NOMO-1 (cell line): Measurements from ENCODE around the gene KRT33A.
A peak's percentile ranks its signal among the peaks of the same experiment; 100 is the strongest.
"Not testable (repeated sequence)": the region's sequence is repeated elsewhere in the genome, so short reads cannot be mapped to it uniquely, and the experiment has no call there.

Source experiments
- DNase-seq, 2 experiments: peaks; one replicate each; lab custom pipeline; 2025; ENCODE audit not compliant: unreplicated experiment in 2 of 2; lab: John Stamatoyannopoulos, UW

Gene KRT33A

DNA sequence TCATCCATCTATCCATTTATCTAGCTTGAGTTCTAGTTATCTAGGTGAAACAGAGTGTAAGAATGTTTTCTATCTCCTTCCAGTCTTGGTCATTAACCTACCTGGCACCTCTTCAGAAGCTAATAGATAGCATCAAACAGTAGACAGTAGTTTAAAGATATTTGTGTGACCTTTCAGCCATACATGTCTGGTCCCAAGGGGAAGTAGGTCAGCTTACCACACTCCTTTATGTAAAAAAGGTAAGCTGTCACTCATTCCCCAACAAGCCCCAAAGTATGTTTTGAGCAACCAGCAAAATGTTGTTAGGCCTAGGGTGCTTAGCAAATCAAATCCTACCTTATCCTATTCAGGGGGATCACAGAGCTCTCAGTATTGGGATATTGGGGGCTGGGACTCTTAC is 15.4 kb upstream of the KRT33A start:
- no peak for DNase-seq

DNA sequence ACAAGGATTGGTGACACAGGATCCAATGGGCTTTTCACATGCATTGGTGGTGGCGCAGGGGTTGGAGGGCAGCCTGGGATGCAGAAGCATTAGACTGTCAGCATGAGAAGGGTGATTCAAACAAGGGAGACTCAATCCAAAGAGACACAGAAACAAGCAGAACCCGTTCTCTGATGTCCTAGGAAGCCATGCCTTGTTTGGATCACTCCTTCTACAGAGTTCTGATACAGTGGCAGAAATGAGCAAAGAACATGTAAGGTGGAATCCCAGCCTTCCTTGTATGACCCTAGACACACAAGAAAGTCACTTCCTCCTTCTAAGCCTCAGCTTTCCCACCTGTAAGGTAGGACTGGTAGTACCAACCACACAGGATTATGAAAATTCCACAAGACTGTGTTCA is 13.3 kb upstream of the KRT33A start:
- DNase-seq, result no peak

DNA sequence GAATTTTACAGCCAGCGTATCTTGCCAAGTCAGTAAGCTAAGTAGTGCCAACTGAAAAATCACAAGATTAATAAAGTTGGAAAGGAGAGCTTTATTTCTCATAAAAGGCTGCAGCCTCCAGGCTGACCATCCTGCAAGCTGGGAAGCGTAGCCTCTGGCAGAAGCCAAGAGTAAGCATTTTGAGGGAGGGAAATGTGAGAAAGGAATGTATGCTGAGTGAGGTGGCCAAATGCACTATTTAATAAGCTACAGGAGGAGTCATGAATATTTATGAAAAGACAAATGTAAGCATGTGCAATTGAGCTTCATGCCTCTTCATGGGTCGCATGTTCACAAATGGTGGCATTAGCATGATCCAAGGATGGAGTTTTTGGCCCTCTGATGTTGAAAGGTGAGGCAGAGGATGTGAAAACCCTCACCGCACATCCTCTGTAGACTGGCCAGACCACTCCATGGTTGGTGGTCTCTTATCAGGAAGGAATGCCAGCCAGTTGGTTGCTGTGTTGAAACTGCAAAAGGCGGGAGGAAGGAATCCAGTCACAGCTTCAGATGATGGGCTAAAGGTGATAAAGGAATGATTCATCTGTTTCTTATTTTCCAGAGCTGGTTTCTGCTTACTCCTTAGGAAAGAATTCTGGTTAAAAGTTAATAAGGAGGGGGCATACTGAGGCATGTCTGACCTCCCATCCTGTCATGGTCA is 9.8 kb upstream of the KRT33A start:
- DNase-seq, result no peak

DNA sequence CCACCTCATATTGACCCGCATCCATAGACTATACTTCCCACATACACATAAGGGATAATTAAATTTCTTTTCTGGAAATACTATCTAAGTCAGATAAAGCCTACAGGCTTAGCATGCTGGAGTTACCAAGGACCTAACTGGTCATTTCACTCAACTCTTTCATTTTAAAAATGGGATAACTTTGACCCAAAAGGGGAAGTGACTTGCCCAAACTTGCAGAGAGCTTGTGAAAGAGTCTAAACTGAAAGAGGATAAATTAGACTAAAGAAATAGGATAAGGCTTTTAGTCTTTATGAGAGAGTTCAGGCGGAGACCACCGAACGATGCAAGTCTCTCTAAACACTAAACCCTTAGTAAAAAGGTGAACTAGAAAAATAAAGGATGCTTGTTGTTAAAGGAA is 3.9 kb upstream of the KRT33A start:
- peak; percentile 68 to 96 for DNase-seq

DNA sequence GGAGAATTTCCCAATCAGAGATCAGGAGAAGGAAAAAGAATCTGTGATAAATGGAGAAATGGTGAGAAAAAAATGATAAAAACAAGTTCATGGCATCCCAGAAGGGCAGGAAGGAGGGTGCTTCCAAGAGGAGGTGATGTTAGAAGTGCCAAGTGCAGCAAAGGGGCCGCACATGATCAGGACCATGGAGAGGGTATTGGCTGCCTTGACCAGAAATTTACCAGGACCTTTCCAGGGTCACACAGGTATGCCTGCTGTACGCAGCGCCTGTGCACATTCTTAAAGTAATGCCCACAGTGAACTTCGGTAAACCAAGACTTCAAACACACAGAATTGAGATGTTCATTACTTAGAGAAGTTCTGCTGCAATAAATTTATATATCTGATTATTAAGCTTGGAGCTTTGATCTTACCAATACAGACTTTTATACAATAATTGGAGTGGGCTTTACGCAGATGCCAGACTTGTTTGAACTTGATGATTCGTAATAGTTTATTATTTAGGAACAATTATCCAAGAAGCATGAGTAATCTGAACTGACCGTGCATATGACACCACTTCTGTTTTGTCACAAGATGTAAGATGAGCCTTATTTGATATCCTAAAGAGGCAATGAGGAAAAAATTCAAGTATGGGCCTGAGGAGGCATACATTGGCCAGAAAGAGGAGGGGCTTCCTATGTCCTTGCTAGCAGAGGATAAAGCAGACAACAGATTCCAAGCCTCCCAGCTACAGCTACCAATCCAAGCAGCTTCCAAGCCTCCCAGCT is 2.2 kb upstream of the KRT33A start:
- no peak for DNase-seq

DNA sequence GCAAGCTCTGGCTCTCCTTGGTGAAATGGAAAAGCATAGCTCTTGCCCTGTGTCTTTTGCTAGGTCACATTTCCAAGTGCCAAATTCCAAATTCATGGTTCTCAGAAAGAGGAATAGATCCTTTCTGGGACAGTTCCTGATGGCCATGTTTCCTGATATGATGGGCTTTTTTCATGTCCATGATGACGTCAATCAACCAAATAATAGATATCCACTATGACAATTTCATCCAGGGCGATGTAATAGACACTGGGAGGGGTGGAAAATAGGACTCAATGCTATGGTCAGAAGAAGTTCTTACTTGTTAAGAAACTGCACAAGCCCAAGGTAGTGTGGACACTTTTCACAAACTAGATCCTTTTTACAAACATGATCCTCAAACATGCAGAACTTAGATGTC is 549 bp upstream of the KRT33A start:
- DNase-seq, result no peak

DNA sequence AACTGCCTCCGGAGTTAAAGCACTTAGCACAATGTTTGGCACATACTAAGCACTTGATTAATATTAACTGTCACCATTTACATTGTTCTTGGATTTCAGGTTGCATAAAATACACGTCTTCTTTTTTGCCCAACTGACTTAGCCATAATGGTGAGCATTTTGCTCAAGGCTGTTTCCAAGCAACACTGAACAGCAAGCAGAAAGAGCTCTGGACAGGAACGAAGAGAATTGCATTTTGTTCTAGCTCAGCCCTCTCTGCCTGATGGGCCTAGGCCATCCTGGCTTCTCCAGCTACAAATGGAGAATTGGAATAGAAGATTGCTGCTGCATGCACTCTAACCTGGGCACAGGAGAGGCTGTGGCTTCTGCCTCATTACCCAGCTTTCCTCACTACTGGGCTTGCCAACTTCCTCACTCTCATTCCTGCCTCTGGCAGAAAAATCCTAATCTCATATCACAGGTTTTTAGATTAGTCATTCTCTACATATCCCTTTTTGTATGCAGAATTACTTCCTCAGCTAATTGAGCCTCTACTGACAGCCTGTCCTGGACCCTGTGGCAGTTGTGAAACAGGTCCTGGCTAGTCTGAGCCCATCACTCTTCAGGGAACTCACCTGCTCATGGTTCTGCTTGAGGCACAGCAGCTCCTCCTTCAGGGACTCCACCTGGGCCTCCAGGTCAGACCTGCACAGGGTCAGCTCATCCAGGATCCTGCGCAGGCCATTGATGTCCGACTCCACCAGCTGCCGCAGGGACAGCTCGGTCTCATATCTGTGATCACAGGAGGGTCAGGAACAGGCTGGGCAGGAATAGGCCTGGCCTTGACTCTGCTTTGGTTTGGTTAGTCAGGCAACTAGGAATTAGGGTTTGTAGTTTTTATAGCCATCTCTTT is 2.5 kb downstream of the KRT33A start:
- DNase-seq, result peak; percentile 34 to 52

DNA sequence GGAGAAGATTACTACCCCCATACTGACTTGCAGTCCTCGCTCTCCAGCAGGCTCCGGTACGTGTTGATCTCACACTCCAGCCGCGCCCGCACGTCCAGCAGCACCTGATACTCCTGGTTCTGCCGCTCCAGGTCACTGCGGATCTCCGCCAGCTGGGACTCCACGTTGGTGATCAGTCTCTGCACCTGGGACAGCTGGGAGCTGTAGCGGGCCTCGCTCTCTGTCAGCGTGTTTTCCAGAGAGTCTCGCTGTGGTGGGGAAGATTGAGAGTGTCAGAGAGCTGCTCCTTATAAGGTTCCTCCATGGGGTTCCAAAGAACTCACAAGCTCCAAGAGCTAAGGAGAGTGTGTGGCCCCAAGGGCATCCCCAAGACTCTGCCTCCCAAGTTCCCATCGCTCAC is 4.2 kb downstream of the KRT33A start:
- DNase-seq, result not testable (repeated sequence)

DNA sequence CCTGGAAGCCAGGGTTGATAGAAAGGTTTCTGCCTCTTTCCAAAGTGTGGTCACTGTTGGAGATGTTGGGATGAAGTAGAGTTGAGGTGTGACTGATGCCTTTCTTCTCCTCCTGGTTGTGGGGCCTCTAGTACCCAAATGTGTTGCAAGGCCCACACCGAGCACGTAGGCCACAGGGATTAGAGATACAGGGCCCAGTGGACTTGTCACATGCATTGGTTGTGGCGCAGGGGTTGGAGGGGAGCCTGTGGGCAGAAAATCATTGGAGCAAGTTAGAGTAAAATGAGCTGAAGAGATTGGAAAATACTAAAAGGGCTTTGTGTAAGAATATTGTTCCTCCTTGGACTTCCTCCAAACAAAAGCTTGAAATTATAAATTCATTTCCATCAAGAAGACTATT is 4.6 kb downstream of the KRT33A start:
- DNase-seq, result no peak

DNA sequence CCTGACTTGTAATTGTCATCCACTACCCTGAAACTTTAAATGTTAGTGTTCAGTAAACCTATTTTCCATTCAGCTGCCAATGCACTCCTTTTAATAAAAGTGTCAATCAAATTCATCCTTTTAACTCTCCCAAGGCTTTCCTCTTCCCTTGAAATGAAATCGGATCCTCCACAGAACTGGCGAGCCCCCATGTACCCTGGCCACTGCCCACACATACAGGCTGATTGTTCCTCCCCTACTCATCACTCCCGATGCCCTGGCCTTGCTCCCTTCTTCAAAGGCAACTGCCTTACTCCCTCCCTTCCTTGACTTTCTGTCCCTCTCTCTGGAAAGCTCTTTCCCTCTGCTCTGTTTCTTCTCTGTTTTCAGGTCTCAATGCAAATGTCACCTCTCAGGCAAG is 7.6 kb downstream of the KRT33A start:
- no peak for DNase-seq

DNA sequence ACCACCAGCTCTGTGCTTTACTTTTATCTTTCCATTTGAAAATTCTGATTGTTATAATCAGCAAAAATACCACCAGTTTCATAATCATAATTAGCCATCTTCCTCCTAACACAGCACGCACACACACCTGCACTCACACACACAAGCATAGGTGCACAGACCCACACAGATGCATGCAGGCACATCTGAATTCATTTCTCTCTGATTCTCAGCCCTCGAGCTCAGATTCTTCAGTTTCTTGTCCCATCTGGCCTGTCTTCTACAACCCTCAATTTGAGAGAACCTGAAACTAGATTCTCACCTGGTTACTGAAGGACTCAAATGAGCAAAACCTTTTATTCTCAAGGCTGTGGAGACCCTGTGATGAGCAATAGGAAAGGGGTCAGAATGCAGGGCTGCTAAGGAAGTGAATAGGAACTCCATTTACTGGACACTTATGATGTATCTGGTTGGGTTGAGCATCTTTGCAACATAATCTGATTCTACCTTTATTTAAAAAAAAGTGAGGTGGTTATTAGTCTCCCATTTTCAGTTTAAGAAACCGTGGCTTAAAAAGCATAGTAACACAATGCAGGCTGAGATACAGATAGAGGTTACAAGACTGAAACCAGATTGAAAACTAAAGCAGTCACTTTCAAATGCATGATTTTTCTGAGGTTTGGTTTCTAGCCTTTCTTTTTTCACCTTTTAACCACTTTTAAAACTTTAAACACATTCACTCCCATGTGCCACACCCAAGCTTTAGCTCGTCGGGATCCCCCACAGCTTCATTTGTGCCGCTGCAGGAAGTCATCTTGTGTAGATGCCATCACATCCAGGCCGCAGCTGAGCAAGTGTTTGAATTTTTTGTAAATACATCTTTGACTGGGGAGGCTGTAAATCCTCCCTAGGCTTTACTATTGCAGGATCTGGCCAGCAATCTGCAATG is 9.4 kb downstream of the KRT33A start:
- no peak for DNase-seq

DNA sequence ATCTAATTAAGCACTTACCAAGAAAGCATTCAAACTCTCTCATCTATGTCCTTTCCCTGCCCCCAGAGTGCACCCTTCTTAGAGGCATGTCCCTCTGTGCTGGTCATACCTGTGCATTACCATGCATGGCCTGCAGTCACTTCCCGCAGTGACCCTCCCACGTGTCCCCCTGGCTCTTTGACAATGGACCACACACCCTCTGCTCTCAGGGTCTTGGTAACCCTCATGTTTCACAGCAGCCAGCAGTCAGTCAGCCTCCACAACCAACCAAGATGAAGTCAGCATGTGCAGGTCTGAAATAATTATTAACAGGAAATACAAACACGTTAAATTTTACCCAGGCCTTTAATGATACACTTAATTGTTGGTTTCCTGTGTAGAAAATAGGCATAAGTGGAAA is 10.1 kb downstream of the KRT33A start:
- DNase-seq, result no peak

DNA sequence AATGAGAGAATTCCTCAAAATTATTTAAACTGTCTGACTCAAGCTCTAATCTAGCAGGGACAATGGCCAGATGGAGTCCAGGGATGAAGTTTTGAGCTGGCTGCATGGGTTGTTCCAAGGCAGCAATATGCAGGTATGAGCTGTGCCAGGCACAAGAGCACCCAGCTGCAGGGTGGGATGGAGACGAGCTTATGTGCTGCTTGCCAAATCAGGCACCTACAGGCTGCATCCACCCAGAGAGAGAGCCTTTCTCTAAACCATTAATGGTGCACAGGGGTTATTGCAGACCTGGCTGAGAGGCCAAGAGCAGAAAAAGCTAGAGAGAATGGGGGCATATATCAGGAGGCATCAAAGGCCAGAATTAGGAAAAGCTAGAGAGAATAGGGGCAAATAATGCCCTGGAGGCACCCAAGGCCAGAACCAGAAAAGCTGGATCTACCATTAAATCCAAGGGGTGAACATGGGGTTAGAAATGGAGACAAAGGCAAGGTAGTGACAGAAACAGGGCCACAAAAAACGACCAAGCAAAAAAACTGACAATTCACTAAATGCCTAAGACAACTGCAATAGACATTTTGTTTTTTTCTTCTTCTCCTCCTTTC is 11.0 kb downstream of the KRT33A start:
- DNase-seq, result no peak

DNA sequence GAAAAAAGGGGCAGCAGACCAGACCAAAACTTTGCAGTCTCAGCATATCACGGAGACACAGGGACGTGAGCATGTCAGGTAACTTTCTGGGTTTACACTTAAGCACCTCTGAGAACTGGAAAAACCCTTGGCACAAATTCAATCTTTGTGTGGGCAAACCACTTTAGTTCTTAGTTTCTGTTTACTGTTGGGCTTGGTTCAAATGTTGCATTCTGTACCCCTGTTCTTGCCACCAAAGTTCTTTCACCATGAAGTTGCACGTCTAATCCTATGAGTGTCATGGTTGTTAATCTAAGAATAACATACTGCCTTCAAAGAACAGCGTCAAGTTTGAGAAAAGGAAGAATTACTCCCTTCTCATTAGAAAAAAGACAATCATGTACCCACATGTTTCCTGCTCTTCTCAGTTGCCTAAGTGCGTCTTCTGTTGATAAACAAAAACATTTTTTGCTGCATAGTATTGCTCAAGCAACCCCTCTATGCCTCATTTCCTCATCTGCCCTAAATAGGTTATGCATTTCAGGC is 11.6 kb downstream of the KRT33A start:
- DNase-seq, result peak; percentile 51 to 81

DNA sequence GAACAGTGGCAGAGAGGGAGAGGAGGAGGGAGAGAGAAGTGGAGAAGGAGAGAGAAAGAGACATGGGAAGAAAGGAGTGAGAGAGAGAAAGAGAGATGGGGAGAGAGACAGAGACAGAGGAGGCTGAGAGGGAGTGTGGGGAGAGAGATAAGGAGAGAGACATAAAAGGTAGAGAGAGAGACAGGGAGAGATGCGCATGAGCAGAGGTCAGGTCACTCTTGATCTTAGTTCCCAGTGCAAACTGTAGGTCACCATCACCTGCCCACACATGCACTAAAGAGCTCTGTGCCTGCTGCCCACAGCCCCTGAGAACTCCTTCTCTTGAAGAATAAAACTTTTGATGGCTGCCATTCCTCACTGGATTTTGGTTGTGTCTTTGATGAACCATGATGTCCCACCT is 14.9 kb downstream of the KRT33A start:
- DNase-seq, result no peak

DNA sequence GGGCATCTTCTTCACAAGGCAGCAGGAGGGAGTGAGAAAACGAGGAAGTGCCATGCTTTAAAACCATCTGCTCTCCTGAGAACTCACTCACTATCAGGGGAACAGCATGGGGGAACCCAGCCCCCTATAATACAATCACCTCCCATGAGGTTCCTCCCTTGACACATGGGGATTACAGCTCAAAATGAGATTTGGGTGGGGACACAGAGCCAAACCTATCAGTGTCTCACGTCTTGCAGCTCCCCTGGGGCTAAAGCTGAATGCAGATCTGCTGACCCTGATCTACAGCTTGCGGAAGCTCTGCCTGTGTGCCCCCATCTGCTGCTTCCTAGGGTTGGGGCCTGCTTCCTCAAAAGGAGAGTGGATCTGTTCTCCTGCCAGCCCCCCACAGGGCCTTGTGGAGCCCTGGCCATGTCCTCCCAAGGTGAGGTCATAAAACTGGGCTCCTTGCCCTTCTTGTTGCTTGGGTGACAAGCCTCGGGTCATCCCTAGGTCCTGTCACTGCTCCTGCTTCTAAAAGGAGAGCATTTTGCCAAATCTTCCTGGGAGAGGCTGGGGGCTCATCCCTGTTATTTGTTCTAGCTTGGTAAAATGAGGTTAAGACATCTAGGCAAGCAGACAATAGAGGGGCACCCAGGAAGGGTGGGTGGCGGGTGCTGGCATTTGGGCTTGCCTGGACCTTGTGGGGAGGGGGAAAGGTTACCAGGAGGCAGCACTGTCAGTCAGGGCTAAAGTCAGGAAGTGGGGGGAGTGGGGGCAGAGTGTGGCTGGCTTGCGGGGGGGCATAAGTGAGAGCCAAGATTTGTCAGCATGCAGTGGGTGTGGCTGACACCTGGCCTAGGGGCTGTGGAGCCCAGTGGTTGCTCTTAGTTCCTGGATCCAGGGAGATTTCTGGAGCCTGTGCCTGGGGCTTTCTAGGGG is 16.0 kb downstream of the KRT33A start:
- no peak for DNase-seq

DNA sequence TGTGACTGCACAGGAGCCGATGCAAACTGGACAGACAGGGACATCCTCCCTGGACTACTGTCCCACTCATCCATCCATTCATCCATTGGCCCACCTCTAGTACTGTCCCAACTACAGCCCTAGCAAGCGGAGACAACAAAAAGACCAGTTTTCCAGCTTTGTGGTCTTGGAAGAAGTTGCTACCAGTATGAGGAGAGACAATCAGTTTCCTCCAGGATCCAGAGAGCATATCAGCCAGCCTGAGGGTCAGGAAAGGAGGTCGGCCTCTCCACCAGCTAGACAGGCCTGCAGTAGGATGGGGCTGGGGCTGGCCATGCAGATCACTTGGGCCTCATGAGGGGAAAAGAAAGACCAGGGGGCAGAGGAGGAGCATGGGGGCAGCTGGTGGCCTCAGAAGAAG is 16.8 kb downstream of the KRT33A start:
- no peak for DNase-seq

DNA sequence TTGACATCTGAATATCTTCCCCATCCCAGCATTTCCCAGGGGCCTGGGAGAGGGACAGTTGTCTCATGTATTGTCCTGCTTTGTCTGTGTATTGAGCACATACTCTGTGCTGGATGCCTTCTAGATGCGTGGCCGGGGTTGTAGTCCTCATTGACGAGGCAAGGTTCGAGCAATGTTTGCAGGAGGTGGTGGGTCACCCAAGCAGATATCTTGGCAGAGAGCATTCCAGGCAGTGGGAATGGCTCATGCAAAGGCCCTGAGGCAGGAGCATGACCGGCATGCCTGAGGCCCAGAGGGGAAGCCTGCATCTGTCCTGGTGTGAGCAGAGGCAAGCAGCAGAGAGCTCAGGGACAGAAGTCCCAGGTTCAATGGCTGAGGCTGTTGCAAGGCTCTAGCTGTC is 17.5 kb downstream of the KRT33A start:
- no peak for DNase-seq

DNA sequence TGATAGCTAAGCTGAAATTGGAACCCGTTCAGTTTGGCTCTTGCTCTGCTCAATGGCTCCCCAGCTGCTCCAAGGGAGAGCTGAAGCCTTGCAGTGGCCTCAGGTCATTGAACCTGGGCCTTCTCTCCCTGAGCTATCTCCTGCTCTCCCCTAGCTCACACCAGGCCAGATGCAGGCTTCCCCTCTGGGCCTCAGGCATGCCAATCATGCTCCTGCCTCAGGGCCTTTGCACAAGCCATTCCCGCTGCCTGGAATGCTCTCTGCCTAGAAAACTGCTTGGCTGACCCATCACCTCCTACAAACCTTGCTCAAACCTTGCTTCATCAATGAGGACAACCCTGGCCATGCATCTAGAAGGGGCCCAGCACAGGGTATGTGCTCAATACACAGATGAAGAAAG is 18.4 kb downstream of the KRT33A start:
- DNase-seq, result no peak
